H4 (cell line): ENCODE data around the gene CLN5. TPM values are rescaled to one million over a fixed set of nuclear protein-coding genes. Genes with fewer than 3 reads are reported as not detected.

Source experiments
- total RNA-seq: library from RNA; depleted of rRNA; stranded (reverse); fragments of >200 nt; shearing (Covaris generic); gene quantifications from 2 replicates; pipeline ENCODE4 v1.2.3, GENCODE V29; 2014; rRNA removed

The CLN5 gene
- total RNA-seq, 1 experiment from 2014 or later: 27.4 TPM

Other genes starting within 250 kb of the CLN5 start
- 2.2 and 2.7 TPM in 2 replicates for gene KCTD12, start 105.7 kb upstream of the CLN5 start, total RNA-seq
- not detected in 2 replicates for gene ACOD1, start 43.6 kb upstream of the CLN5 start, total RNA-seq
- 12.2 and 20.0 TPM in 2 replicates for gene FBXL3, start 35.1 kb downstream of the CLN5 start, total RNA-seq